ENCODE measurements around the gene FAM81B.

DNA sequence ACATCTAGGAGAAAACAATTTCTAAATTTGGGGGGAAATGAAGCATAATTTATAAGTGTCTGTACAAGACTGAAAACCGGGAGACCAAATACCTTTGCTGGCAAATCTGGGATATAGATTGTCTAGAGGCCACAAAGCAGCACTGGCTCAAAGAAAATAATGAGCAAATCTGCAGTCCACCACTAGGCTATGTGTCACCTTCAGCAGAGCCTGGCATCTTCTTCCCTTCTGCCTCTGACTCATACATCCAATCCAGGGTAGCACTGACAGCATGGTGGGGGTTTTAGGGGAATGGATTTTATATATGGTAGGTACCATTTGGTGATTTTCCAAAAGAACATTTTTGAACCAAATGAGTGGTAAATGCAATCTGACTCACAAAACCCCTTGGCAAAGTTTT is 12.8 kb downstream of the FAM81B start:
- TF ChIP-seq, protein P1, sequence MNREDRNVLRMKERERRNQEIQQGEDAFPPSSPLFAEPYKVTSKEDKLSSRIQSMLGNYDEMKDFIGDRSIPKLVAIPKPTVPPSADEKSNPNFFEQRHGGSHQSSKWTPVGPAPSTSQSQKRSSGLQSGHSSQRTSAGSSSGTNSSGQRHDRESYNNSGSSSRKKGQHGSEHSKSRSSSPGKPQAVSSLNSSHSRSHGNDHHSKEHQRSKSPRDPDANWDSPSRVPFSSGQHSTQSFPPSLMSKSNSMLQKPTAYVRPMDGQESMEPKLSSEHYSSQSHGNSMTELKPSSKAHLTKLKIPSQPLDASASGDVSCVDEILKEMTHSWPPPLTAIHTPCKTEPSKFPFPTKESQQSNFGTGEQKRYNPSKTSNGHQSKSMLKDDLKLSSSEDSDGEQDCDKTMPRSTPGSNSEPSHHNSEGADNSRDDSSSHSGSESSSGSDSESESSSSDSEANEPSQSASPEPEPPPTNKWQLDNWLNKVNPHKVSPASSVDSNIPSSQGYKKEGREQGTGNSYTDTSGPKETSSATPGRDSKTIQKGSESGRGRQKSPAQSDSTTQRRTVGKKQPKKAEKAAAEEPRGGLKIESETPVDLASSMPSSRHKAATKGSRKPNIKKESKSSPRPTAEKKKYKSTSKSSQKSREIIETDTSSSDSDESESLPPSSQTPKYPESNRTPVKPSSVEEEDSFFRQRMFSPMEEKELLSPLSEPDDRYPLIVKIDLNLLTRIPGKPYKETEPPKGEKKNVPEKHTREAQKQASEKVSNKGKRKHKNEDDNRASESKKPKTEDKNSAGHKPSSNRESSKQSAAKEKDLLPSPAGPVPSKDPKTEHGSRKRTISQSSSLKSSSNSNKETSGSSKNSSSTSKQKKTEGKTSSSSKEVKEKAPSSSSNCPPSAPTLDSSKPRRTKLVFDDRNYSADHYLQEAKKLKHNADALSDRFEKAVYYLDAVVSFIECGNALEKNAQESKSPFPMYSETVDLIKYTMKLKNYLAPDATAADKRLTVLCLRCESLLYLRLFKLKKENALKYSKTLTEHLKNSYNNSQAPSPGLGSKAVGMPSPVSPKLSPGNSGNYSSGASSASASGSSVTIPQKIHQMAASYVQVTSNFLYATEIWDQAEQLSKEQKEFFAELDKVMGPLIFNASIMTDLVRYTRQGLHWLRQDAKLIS (CRISPR knock-in tag; IDR thresholded peaks at IDR 0.05; ENCODE audit: borderline replicate concordance) = no peak
- TF ChIP-seq, protein P2, sequence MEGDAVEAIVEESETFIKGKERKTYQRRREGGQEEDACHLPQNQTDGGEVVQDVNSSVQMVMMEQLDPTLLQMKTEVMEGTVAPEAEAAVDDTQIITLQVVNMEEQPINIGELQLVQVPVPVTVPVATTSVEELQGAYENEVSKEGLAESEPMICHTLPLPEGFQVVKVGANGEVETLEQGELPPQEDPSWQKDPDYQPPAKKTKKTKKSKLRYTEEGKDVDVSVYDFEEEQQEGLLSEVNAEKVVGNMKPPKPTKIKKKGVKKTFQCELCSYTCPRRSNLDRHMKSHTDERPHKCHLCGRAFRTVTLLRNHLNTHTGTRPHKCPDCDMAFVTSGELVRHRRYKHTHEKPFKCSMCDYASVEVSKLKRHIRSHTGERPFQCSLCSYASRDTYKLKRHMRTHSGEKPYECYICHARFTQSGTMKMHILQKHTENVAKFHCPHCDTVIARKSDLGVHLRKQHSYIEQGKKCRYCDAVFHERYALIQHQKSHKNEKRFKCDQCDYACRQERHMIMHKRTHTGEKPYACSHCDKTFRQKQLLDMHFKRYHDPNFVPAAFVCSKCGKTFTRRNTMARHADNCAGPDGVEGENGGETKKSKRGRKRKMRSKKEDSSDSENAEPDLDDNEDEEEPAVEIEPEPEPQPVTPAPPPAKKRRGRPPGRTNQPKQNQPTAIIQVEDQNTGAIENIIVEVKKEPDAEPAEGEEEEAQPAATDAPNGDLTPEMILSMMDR (IDR thresholded peaks at IDR 0.05) = no peak
- TF ChIP-seq, protein P3, sequence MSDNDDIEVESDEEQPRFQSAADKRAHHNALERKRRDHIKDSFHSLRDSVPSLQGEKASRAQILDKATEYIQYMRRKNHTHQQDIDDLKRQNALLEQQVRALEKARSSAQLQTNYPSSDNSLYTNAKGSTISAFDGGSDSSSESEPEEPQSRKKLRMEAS (CRISPR knock-in tag; IDR thresholded peaks at IDR 0.05) = no peak
- TF ChIP-seq FOXK1 (CRISPR knock-in tag; IDR thresholded peaks at IDR 0.05) (no peak), CREM (CRISPR knock-in tag; IDR thresholded peaks at IDR 0.05) (no peak), CREB1 (CRISPR knock-in tag; IDR thresholded peaks at IDR 0.05) (no peak), ATF1 (CRISPR knock-in tag; IDR thresholded peaks at IDR 0.05) (no peak), RELA (CRISPR knock-in tag; IDR thresholded peaks at IDR 0.05; ENCODE audit: borderline replicate concordance) (no peak), MXD4 (CRISPR knock-in tag; IDR thresholded peaks at IDR 0.05; ENCODE audit: borderline replicate concordance) (no peak)
- TF ChIP-seq, protein P4, sequence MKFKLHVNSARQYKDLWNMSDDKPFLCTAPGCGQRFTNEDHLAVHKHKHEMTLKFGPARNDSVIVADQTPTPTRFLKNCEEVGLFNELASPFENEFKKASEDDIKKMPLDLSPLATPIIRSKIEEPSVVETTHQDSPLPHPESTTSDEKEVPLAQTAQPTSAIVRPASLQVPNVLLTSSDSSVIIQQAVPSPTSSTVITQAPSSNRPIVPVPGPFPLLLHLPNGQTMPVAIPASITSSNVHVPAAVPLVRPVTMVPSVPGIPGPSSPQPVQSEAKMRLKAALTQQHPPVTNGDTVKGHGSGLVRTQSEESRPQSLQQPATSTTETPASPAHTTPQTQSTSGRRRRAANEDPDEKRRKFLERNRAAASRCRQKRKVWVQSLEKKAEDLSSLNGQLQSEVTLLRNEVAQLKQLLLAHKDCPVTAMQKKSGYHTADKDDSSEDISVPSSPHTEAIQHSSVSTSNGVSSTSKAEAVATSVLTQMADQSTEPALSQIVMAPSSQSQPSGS (CRISPR knock-in tag; IDR thresholded peaks at IDR 0.05; ENCODE audit: borderline replicate concordance, low read depth) = no peak
- TF ChIP-seq, protein P5, sequence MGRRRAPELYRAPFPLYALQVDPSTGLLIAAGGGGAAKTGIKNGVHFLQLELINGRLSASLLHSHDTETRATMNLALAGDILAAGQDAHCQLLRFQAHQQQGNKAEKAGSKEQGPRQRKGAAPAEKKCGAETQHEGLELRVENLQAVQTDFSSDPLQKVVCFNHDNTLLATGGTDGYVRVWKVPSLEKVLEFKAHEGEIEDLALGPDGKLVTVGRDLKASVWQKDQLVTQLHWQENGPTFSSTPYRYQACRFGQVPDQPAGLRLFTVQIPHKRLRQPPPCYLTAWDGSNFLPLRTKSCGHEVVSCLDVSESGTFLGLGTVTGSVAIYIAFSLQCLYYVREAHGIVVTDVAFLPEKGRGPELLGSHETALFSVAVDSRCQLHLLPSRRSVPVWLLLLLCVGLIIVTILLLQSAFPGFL (CRISPR knock-in tag; IDR thresholded peaks at IDR 0.05; ENCODE audit: borderline replicate concordance) = no peak
- TF ChIP-seq, protein P6, sequence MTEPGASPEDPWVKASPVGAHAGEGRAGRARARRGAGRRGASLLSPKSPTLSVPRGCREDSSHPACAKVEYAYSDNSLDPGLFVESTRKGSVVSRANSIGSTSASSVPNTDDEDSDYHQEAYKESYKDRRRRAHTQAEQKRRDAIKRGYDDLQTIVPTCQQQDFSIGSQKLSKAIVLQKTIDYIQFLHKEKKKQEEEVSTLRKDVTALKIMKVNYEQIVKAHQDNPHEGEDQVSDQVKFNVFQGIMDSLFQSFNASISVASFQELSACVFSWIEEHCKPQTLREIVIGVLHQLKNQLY (CRISPR knock-in tag; IDR thresholded peaks at IDR 0.05) = no peak
